GM21737 (cell line): ENCODE data around the gene MSX2.

Experiments used
- ATAC-seq: cut with Tn5 transposase; IDR thresholded peaks from one replicate; pipeline ENCODE4 v1.9.1; 2021; ENCODE audit warnings: mild to moderate bottlenecking, moderate library complexity; ENCODE audit not compliant: unreplicated experiment

Gene MSX2

DNA sequence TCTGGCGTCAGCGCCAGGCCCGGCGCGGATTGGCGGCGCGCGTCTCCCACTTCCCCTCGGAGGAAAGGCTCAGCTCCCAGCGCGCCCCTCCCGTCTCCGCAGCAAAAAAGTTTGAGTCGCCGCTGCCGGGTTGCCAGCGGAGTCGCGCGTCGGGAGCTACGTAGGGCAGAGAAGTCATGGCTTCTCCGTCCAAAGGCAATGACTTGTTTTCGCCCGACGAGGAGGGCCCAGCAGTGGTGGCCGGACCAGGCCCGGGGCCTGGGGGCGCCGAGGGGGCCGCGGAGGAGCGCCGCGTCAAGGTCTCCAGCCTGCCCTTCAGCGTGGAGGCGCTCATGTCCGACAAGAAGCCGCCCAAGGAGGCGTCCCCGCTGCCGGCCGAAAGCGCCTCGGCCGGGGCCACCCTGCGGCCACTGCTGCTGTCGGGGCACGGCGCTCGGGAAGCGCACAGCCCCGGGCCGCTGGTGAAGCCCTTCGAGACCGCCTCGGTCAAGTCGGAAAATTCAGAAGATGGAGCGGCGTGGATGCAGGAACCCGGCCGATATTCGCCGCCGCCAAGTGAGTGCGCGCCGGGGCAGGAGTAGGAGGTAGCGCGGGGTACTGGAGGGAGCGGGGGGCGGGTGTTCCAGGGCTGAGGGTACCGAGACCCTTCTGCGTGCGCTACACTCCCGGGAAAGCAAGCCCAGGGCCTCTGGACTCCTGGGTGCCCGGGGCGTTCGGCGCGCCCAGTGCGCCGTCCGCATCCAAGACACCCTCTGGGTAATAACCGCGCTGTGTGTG lies at the start of gene MSX2:
Gene MSX2, plus strand, starts transcription at position 99 of the 777 bp plus-strand sequence. Its CDS starts 78 bp downstream, at position 177.
- ATAC-seq = no peak

DNA sequence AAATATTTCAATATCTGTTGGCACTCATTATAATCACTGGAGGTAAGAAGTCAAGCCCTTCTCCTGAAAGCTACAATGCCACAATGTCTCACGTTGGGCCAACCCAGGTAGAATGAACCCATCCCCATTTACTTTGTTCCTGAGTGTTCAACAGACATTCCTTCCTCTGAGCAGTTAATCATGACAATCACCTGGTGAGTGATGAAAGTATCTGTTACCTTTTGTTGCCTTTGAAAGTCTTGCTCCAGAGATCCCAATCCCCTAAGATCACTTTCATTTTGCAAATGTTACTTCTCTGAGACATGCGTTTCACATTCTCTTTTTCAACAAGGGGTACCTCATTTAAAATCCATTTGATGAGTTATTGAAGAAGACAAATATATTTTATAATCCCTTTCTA lies 49.3 kb upstream of the MSX2 start:
- no peak for ATAC-seq

DNA sequence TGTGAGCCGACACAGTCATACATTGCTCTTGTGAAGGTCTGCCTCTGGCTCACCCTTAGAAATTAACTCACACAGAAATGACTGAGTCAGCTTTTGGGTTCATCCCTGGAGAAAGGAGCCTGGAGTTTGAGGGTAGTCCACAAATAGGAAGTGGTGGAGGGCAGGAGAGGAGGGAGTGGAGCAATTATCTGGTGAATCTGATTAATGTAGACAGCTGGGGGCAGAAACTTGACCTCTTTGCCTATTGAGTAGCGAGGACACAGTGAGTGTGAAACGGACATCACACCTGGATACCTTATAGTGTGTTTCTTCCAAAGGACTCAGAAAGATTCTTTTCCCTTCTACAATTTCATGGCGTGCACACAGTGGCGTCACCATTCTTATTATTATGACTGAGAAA lies 48.5 kb upstream of the MSX2 start:
- no peak for ATAC-seq

DNA sequence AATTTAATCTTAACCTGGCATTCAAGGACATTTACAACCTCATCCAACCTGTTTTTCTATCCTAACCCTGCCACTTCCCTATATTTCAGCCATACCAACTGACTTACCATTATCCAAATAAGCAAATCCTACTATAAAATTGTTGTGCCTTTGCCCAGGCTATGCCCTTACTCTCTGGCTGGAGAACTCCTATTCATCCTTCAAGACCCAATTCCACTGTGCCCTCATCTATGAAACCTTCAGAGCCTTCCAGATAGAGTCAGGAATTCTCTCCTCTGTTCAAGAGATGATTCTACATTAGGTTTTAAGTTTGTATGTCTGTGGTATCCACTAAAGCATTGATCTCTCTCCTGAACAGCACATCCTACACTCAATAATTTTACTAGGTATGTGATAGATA lies 46.3 kb upstream of the MSX2 start:
- ATAC-seq = no peak

DNA sequence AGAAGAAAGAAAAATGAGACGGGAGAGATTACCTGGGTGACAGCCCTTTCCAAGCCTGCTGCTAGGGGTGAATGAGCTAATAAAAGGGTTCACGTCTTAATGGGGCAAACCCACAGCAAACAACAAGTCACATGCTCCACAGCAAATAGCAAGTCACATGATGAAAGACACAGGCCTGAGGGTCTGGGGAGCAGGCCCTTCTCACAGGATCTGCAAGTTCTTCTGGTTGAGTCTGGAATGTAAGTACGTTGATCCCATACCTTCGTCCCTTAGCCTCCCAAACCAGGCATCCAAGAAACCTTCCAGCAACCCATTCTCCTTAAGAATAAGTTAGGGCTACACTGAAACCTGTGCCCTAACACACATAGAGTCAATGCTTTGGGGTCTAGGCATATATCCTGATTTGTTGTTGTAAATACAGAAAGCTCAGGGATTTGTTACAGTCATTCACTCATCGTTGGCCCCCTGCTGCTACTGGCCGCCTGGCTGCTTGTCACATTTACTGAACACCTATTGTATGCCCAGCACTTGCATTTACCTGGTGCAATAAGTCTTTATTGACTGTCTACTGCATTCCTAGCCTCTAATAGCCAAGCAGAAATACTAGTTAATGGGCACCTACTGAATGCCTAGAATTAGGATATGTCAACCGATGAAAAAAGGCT lies 43.3 kb upstream of the MSX2 start:
- ATAC-seq = no peak

DNA sequence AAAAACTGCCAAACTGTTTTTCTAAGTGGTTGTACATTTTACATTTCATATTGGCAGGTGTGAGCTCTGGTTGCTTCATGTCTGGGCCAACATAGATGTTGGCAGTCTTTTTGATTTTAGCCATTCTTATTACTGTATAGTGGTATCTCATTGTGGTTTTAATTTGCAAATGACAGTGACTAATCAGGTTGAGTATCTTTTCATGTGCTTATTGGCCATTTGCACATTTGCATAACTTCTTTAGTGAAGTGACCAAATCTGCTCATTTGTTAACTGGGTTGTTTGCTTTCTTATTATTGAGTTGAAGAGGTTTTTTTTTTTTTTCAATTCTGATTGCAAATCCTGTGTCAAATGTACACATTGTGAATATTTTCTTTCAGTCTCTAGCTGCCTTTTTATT lies 36.9 kb upstream of the MSX2 start:
- ATAC-seq = no peak

DNA sequence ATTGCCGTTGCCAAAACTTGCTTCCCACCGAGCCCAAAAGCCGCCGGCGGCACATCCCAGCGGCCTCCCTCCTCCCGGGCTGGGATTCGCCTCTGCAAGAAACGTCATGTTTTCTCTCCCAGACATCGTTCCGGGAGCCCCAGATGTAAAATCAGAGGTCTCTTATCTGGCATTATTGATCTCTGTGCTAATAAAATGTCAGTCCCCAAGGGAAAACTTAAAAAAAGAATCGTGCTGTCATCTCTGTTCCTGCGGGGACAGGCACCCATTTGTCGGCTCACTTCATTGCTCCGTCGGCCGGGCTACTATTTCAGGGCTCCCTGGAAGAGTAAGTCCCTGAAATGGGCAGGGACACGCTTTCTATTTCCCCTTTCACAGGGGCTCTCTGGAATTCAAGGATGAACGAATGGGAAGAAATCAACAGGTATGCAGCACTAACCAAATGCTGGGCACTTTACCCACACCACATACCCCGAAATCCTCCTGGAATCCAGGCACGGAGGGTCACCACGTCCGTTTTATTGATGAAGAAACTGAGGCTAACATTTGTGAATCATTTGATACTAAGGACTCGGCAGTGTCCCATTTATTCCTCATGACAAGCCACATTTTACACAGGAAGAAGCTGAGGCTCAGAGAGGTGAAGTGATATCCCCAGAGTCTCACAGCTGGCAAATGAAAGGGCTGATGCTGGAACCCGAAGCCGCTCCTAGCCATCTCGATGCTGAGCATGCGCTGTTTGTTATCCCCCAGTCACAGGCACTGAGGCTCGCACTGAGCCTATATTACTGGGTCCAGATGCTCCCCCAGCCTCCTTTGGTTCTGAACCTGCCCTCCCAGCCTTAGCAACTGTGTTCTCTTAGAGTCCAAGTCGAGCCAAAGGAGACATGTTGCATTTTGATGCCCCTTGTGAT lies 35.7 kb upstream of the MSX2 start:
- no peak for ATAC-seq

DNA sequence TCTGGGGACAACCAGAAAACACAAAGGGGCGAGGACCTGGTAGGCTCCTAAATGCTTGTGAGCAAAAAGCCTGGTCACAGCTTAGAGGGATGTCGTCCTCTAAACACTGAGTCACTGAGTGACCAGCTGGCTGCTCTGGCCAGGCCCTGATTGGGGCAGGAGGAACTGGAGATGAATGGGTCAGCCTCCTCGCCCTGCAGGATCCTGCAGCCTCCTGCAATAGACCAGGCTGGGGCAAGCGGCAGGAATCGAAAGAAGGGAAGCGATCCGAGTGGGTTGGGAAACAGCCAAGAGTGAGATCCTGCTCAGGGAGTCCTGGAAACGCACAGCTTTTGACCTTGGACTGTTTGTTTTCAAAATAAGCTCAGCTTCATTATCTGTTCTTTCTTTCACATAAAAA lies 34.1 kb upstream of the MSX2 start:
- ATAC-seq = no peak

DNA sequence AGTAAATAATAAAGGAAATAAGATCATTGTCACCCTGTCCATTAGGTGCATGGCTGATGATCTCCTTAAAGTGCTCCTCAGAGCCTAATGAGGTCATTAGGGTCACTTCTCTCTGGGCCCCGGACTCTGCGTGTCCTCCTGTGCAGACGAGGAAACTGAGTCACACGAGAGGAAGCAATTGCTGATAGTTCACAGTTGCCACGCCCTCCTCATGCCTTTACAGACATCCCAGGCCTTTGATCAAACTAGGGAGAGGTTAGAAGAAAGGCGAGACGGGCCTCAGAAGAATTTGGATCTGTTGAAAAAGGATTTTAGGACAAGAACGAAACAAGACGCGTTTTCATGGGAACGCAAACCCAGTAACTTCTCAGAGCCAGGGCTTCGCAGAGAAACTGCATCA lies 32.0 kb upstream of the MSX2 start:
- no peak for ATAC-seq

DNA sequence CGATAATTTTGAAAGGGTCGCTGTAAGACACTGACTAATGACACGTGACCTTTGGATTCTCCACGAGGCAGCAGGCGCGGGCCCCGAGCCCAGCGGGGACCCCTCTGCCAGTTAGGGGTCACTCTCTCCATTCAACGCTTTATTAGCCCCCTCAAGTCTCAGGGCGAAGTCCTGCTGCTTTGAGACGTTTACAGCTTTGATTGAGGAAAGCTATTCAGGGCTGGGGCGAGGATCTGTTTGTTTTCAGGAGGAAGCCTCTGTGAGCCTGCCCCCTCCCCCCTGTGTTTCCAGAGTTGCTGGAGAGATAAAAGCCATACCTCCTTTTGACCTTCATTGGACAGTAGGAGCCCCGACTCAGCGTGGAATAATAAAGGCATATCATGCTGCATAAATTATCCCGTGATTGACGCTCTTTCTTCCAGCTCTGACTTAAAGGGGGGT lies 31.4 kb upstream of the MSX2 start:
- no peak for ATAC-seq

DNA sequence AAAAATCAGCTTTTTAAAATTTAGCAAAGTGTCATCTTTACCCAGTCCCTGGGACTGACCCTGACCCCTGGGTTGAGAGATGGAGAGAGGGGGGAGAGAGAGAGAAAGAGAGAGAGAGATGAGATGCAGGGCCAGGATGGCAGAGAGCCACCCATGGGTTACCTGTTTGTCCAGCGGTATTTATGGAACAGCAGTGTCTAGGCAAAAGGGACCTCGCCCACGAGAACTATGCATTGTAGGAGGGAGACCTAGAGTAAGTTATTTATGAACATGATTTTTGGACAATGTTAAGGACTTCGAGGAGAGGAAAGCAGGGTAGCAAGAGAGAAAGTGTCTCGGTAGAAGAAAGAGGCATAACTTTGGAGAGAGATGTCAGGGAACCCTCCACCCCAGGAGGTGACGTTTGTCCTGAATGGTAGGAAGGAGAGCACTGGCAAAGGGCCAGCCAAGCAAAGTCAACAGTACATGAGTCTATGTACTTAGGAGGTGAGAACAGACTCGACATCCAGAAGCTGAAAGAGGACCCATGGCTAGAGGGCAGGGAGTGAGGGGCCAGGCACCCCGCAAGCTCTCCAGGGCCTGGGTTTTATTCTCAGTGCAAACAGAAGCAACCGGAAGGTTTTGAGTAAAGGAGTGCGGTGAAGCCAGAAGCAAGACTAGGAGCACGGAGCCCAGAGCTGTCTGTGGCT lies 30.5 kb upstream of the MSX2 start:
- no peak for ATAC-seq

DNA sequence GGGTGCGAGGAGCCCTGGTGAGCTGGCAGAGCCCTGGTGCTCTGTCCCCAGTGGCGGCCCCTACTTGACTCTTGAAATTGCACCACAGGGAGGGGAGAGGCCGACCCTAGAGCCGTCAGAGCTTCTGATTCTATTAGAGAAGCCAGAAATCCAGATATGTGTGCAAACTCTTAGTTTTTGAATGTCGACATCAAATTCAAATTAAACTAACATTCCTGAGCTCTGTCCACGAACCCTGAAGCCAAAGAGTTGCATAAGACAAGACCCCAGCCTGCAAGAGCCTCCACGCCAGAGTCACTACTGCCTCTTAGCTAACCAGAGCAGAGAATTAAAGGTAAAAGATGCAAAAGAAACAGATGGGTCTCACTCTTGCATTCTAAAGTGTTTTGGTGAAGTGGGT lies 29.8 kb upstream of the MSX2 start:
- no peak for ATAC-seq

DNA sequence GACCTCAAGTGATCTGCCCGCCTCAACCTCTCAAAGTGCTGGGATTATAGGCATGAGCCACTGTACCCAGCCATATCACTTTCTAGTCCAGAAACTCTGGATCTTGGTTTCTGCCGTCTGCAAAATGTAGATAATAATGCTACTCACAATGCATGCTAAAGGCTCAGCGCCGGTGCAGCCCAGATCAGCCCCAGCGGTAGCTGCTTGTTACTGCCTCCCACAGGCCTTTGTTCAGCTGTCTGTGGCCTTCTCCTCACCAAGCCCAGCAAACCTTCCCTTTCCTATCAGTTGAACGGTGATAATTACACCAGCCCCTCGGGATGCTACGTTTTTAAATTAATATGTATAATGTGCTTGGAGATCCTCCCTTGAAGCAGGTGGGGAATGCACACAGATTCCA lies 26.2 kb upstream of the MSX2 start:
- no peak for ATAC-seq

DNA sequence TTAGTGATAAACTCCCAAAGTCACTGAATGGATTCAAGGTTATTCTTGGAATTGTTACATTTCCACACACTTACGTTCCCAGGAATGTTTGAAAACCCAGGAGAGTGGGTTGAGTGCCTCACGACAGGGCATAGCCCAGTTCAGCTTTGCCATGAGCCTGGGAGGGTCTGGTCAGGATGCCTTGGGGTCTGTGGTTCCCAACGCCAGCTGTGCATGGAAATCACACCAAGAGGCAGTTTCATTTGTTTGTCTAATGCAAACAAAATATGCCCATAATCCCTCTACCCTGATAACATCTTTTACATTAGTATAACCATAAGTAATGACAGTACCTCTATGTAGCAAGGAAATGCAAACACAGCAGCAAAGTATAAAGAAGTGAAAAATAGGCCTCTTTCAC lies 25.3 kb upstream of the MSX2 start:
- ATAC-seq = no peak

DNA sequence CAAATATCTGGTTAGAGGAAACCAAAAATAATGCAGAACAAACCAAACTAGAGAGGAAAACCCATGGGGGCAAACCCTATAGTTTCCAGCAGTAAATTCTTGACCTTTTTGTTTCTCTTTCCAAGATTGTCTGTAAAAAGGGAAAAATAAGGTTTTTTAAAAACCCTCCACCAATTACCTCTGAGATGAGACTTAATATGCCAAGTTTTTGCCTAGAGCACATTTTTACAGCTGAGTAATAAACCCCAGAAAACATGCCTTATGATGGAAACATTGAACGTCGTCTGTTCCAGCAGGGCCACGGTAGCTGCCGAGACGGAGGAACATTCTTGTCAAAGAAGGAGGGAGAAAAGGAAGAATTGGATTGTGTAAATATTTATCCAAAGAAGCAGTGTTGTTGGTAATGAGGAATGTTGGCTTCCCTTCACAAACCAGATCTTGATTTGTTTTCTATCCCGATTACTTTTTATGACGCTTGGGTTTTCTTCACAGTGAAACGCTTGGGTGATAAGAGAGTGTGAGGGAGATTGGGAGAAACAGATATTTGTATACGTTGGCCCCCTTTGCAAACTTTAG lies 17.3 kb upstream of the MSX2 start:
- no peak for ATAC-seq

DNA sequence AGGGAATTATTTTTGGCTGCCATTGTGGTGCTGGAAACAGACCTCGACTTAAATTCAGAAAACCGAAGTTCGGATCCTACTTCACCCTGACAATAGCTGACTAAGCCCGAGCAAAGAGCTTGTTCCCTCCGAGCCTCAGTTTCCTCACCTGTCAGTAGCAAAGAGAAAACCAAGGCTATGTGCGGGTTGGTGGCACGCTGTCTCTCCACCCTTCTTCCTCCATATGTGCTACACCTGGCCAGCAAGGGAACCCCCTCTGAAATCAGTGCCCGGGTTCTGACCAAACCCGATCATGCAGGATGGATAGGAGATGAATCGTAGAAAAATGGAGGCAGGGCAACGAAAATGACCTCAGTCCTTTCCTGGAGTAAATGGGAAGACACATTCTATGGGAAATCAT lies 16.7 kb upstream of the MSX2 start:
- no peak for ATAC-seq

DNA sequence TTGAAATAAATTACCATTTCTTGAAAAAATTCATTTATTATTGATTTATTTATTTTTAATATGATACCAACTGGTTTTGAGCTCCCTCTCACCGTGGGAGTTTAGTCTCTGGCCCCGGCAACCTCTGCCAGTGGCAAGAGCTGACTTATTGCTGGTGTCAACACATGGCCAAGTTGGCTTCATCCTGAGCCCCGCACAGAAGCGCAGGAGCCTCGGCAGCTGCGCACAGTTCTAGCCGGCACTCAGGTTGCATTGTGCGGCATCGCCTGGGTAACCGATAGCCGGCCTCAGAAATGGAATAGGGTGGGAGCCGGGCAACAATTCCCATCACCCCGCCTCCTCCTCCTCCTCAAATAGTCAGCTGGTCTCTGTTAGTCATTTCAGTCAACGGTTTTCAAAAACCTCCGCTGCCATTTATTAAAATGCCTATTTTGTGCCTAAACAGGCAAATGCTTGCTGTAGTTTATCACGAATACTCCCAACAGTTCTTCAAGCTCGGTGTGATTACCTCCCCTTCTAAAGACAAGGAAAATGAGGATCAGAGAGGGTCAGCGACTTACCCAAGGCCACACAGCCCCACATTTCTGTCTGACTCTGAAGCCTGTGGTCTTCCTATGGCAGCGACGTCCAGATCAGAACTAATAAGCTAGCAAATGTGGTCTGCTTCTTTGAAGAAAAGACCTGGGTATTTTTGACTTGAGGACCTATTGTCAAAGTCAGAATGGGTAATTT lies 15.7 kb upstream of the MSX2 start:
- ATAC-seq = no peak

DNA sequence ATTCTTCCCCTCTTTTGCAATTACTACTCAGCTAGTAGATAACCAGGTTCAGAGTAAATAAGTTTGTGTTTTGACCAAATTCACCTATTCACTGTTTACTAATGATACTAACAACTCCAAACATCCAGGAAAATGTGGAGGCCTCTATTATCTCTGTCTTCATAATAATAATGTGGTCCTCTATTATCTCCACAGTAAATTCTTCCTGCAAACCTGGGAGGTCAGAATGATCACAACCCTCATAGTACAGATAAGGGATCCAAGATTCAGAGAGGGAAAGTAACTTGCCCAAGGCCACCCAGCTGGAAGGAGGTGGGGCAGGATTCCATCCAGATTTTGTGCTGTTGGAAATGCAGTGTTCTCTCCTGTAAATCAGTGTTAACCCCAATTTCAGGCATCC lies 9.6 kb upstream of the MSX2 start:
- ATAC-seq = no peak

DNA sequence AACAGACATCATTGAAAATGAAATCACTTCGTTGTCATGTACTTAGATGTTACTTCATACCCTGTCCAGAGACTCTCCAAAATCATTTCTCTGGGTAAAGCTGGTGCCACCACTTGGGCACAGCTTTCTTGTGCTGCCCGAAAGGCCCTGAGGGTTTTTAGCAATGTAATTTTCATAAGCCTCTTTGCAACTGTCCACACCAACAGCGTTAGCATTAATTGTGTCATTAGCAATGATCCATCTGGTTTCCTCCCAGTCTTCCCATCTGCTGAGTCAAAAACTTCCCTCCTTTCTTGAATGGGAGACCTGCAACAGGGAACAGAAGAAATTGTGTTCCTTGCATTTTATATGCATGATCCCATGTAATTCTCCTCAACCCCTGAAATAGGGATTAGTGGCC lies 8.6 kb upstream of the MSX2 start:
- no peak for ATAC-seq

DNA sequence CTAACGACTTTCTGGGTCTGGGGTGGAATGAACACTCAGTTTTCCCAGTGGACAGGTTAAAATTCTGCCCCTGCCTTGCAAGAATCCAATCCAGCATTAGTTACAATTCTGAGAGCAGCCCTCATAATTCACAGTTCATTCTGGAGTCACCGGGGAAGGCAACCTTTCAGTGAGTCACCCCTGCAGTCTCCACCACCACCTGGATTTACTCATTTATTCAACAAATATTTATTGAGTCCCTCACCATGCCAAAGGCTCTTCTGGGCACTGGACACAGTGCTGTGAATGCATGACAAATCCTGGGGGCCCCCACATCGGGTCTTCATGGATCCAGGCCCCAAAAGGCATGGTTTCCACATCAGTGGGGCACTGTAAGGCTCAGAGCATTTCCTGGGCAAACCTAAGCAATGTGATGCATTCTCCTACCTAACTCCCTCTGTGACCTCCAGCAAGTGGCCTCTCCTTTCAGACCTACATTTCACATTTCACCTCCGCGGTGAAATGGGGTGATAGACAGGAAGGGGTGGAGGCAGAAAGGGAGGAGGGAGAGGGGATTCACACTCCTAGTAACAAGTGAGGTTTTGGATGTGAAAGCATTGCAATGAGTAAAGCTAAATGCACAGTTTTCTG lies 6.4 kb upstream of the MSX2 start:
- ATAC-seq = no peak
